Measurements from ENCODE around the gene SPEF2. TPM values are rescaled to one million over a fixed set of nuclear protein-coding genes. Genes with fewer than 3 reads are reported as not detected.

Gene SPEF2
- total RNA-seq, 5 donors from 2014 or later (not counting 1 experiment from before 2014, with no cell fraction given): 6.0 to 12.3 (median 11.3) TPM

DNA sequence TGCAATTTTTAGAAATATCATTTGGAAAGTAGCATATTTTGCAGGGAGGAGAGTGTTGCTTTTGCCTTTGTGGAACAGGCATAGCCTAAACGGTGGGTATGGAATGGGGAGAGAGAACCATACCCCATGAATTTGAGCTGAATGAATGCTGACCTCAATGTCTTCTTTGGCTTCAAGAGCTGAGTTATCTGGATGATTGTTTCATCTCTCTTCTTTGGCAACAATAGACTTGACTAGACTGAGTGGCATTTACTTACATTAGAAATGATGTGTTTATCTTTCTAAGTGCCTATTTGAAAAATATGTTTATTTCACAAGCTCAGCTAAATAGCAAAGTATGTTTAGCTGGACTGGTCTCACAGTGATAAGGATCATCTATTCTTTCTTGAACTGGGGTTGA, 42.8 kb downstream of the SPEF2 start:
- peaks cover 3 to 14% of the 10 kb centered on the region in 2 experiments for H3K4me1 ChIP-seq (ENCODE audit: control insufficient read depth in 1 of 2, extremely low read depth in 1 of 2, insufficient read depth in 2 of 2, low read length in 2 of 2)
- WGBS (ENCODE audit: insufficient coverage): 100% methylated on average over 1 of the region's 1 CpG
- Mint-ChIP-seq H3K4me3 (no peak overlapping the region), H3K4me1 (peaks cover 30 to 47% (median 35%) of the 10 kb centered on the region in 3 donors), H3K27me3 (no peaks in the 10 kb centered on the region), H3K36me3 (peaks cover 34% of the 10 kb centered on the region), H3K27ac (no peak overlapping the region), H3K9me3 (peaks cover 0 to 10% (median 0%) of the 10 kb centered on the region in 3 donors)
- no peak overlapping the region for H3K4me3 ChIP-seq (ENCODE audit: control insufficient read depth in 1 of 2, extremely low read depth in 1 of 2, low read length in 1 of 2)
- no peak for DNase-seq
- no peak overlapping the region for H3K27ac ChIP-seq (ENCODE audit: low read length)
- H3K36me3 ChIP-seq (ENCODE audit: control insufficient read depth in 2 of 2, extremely low read depth in 1 of 2, insufficient read depth in 1 of 2, low read length in 1 of 2): no peaks in the 10 kb centered on the region
- H3K9me3 ChIP-seq: no peaks in the 10 kb centered on the region
- CTCF ChIA-PET: interaction anchor here (1.1 to 3.7 kb wide), 5 partner anchors 9 to 265 kb away, joined by 3 to 32 read pairs (median 7); no protein-coding TSS in a partner anchor
- no peaks in the 10 kb centered on the region for H3K27me3 ChIP-seq (replicated peaks in 1 of 2; ENCODE audit: control insufficient read depth in 2 of 2, extremely low read depth in 1 of 2, insufficient read depth in 2 of 2, low read length in 1 of 2)
- POLR2A ChIA-PET: no interaction called here
- no peak for ATAC-seq (replicated peaks in 1 of 4)

DNA sequence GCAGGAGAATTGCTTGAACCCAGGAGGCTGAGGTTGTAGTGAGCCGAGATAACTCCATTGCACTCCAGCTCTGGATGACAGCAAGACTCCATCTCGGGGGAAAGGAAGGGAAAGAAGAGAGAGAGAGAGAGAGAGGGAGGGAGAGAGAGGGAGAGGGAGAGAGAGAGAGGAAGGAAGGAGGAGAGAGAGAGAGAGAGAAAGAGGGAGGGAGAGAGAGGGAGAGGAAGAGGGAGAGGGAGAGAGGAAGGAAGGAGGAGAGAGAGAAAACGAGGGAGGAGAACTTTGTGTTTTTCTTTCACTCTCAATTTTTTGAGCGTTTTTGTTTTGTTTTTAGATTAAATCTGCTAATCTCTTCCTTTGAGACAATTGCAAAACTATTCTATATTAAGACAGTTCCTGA, 46.9 kb downstream of the SPEF2 start:
- H3K9me3 Mint-ChIP-seq: peaks cover 0 to 16% (median 3%) of the 10 kb centered on the region in 3 donors
- ChIA-PET POLR2A (interaction anchor here in 1 of 2 donors (0.6 kb wide), 1 partner anchor 149 kb away, joined by 13 read pairs; no protein-coding TSS in a partner anchor), CTCF (interaction anchor here (0.6 to 1.6 kb wide), 4 partner anchors 13 to 112 kb away, joined by 3 to 11 read pairs (median 4); no protein-coding TSS in a partner anchor)
- H3K36me3 Mint-ChIP-seq: peaks cover 56% of the 10 kb centered on the region
- peaks cover 38 to 47% (median 45%) of the 10 kb centered on the region in 3 donors for H3K4me1 Mint-ChIP-seq
- H3K4me1 ChIP-seq (ENCODE audit: control insufficient read depth in 1 of 2, extremely low read depth in 1 of 2, insufficient read depth in 2 of 2, low read length in 2 of 2): peaks cover 3 to 23% of the 10 kb centered on the region in 2 experiments
- no peaks in the 10 kb centered on the region for H3K27me3 ChIP-seq (replicated peaks in 1 of 2; ENCODE audit: control insufficient read depth in 2 of 2, extremely low read depth in 1 of 2, insufficient read depth in 2 of 2, low read length in 1 of 2)
- H3K27ac Mint-ChIP-seq: no peak overlapping the region
- WGBS (ENCODE audit: insufficient coverage): 86% methylated on average over 1 of the region's 4 CpGs
- DNase-seq: no peak
- ATAC-seq (replicated peaks in 1 of 4): no peak
- H3K9me3 ChIP-seq: no peaks in the 10 kb centered on the region
- peak overlapping the region in 1 of 3 donors; percentile 21 for H3K4me3 Mint-ChIP-seq
- H3K36me3 ChIP-seq (ENCODE audit: control insufficient read depth in 2 of 2, extremely low read depth in 1 of 2, insufficient read depth in 1 of 2, low read length in 1 of 2): no peaks in the 10 kb centered on the region
- H3K27me3 Mint-ChIP-seq: no peaks in the 10 kb centered on the region
- H3K27ac ChIP-seq (ENCODE audit: low read length): no peak overlapping the region
- no peak overlapping the region for H3K4me3 ChIP-seq (ENCODE audit: control insufficient read depth in 1 of 2, extremely low read depth in 1 of 2, low read length in 1 of 2)

DNA sequence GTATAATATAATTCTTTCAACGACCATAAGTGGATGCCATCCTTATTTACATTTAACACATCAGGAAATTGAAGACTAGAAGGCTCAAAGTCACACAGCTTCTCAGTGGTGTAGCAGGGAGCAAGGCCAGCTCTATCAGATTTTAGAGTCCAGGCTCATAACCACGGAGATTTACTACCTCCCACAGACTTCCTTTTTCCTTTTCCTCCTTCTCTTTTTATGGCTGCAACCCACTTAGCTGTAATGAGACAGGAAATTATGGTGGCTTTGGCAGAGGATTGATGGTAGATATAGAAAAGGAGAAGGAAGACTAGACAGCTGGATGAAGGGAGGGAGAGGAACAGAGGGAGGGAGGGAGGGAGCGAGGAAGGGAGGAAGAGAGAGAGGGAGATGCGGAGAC, 47.4 kb downstream of the SPEF2 start:
- no peaks in the 10 kb centered on the region for H3K9me3 ChIP-seq
- Mint-ChIP-seq H3K4me1 (peaks cover 40 to 50% (median 49%) of the 10 kb centered on the region in 3 donors), H3K36me3 (peaks cover 55% of the 10 kb centered on the region), H3K27me3 (no peaks in the 10 kb centered on the region), H3K27ac (peak overlapping the region; percentile 25 to 39), H3K4me3 (peak overlapping the region in 1 of 3 donors; percentile 0), H3K9me3 (peaks cover 0 to 16% (median 3%) of the 10 kb centered on the region in 3 donors)
- no peaks in the 10 kb centered on the region for H3K36me3 ChIP-seq (ENCODE audit: control insufficient read depth in 2 of 2, extremely low read depth in 1 of 2, insufficient read depth in 1 of 2, low read length in 1 of 2)
- no peak overlapping the region for H3K27ac ChIP-seq (ENCODE audit: low read length)
- POLR2A ChIA-PET: interaction anchor here in 1 of 2 donors (0.5 kb wide), 1 partner anchor 9 kb away, joined by 4 read pairs; no protein-coding TSS in a partner anchor
- H3K27me3 ChIP-seq (replicated peaks in 1 of 2; ENCODE audit: control insufficient read depth in 2 of 2, extremely low read depth in 1 of 2, insufficient read depth in 2 of 2, low read length in 1 of 2): no peaks in the 10 kb centered on the region
- ATAC-seq (replicated peaks in 1 of 4) (no peak), DNase-seq (no peak)
- peaks cover 3 to 26% of the 10 kb centered on the region in 2 experiments for H3K4me1 ChIP-seq (ENCODE audit: control insufficient read depth in 1 of 2, extremely low read depth in 1 of 2, insufficient read depth in 2 of 2, low read length in 2 of 2)
- H3K4me3 ChIP-seq (ENCODE audit: control insufficient read depth in 1 of 2, extremely low read depth in 1 of 2, low read length in 1 of 2): no peak overlapping the region
- CTCF ChIA-PET: interaction anchor here in 1 of 2 donors (0.6 to 1.6 kb wide), 3 partner anchors 13 to 112 kb away, joined by 3 to 4 read pairs (median 3); no protein-coding TSS in a partner anchor
- no CpG with 5 or more reads among the region's 4 CpGs for WGBS (ENCODE audit: insufficient coverage)

DNA sequence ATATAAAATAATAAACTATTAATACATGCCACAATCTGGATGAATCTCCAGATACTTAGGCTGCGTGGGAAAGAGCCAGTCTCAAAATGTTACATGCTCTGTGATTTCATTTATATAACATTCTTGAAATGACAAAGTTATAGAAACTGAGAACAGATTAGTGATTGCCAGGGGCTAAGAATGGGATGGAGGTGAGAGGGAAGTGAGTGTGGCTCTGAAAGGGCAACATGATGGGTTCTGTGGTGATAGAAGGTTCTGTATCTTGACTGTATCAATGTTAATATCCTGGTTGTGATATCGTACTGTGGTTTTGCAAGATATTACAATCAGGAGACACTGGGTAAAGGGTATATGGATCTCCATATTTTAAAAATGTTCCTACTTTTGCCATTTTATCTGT, 50.7 kb downstream of the SPEF2 start:
- Histone ChIP-seq H3K9me3 (no peaks in the 10 kb centered on the region), H3K4me1 (ENCODE audit: control insufficient read depth in 1 of 2, extremely low read depth in 1 of 2, insufficient read depth in 2 of 2, low read length in 2 of 2) (peaks cover 10 to 53% of the 10 kb centered on the region in 2 experiments), H3K27ac (ENCODE audit: low read length) (no peak overlapping the region), H3K4me3 (ENCODE audit: control insufficient read depth in 1 of 2, extremely low read depth in 1 of 2, low read length in 1 of 2) (no peak overlapping the region), H3K27me3 (replicated peaks in 1 of 2; ENCODE audit: control insufficient read depth in 2 of 2, extremely low read depth in 1 of 2, insufficient read depth in 2 of 2, low read length in 1 of 2) (no peaks in the 10 kb centered on the region), H3K36me3 (ENCODE audit: control insufficient read depth in 2 of 2, extremely low read depth in 1 of 2, insufficient read depth in 1 of 2, low read length in 1 of 2) (no peaks in the 10 kb centered on the region)
- Mint-ChIP-seq H3K36me3 (peaks cover 35% of the 10 kb centered on the region), H3K4me3 (peak overlapping the region in 1 of 3 donors; percentile 2), H3K4me1 (peaks cover 66 to 80% (median 74%) of the 10 kb centered on the region in 3 donors), H3K27me3 (no peaks in the 10 kb centered on the region), H3K27ac (peak overlapping the region; percentile 63 to 78), H3K9me3 (peaks cover 0 to 5% (median 3%) of the 10 kb centered on the region in 3 donors)
- WGBS (ENCODE audit: insufficient coverage): no CpG with 5 or more reads among the region's 2 CpGs
- POLR2A ChIA-PET: interaction anchor here in 1 of 2 donors (0.6 kb wide), 1 partner anchor 737 kb away, joined by 3 read pairs; no protein-coding TSS in a partner anchor
- CTCF ChIA-PET: interaction anchor here (0.9 to 1.9 kb wide), 4 partner anchors 16 to 257 kb away, joined by 3 to 5 read pairs (median 4); no protein-coding TSS in a partner anchor
- ATAC-seq (replicated peaks in 1 of 4) (no peak), DNase-seq (no peak)

DNA sequence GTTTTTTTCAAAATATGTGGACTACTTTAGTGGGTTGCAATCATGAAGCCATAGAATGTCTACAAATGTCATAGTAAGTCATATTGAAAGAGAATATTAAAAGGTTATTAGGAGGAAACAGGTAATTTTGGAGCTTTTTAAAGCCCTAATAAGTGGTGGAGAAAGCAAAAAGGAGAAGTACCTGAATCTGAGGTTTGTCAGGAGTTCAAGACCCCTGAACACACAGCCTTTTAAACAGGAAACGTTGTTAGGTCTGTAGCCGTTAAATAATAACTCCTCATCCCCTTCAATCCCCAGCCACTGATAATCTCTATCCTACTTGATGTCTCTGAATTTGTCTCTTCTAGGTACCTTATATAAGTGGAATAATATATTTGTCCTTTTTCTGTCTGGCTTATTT, 51.1 kb downstream of the SPEF2 start:
- no peak for ATAC-seq (replicated peaks in 1 of 4)
- peaks cover 30% of the 10 kb centered on the region for H3K36me3 Mint-ChIP-seq

DNA sequence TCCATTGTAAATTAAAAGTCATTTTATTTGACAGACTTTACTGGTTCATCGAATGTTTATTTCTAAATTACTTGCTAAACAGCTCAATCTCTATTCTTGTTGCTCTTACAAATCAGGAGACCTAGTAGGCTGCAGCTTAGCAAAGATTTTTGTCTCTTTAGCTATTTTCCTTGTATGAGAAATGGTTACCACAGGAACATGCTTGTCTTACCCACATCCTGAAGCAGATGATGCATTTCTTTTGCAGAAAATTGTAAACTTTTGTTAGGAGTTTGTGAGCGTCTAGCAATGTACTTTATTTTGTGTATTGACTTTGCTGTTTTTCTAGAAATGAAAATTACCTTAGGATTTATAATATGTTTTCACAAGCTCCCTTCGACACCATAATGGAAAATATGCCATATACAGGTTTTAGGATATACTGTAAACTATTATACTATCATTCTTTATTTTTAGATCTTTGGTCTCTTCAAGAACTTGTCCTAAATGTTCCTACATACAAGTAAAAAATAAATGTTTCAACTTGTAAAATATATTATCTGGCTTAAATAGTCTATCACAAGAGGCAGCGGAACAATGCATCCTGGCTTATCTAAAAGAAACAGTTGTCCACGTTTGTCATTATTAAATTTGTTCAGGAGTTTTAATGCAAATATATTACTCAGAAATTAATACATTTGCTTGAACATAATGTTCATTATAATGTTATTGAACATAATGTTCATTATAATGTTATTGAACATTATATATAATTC, 54.1 kb downstream of the SPEF2 start:
- peaks cover 8 to 59% of the 10 kb centered on the region in 2 experiments for H3K4me1 ChIP-seq (ENCODE audit: control insufficient read depth in 1 of 2, extremely low read depth in 1 of 2, insufficient read depth in 2 of 2, low read length in 2 of 2)
- Mint-ChIP-seq H3K4me3 (peak overlapping the region; percentile 4 to 28 (median 9)), H3K27ac (peak overlapping the region; percentile 87 to 93), H3K27me3 (no peaks in the 10 kb centered on the region), H3K9me3 (peaks cover 0 to 5% (median 3%) of the 10 kb centered on the region in 3 donors), H3K36me3 (peaks cover 16% of the 10 kb centered on the region), H3K4me1 (peaks cover 63 to 76% (median 66%) of the 10 kb centered on the region in 3 donors)
- H3K36me3 ChIP-seq (ENCODE audit: control insufficient read depth in 2 of 2, extremely low read depth in 1 of 2, insufficient read depth in 1 of 2, low read length in 1 of 2): no peaks in the 10 kb centered on the region
- H3K27me3 ChIP-seq (replicated peaks in 1 of 2; ENCODE audit: control insufficient read depth in 2 of 2, extremely low read depth in 1 of 2, insufficient read depth in 2 of 2, low read length in 1 of 2): no peaks in the 10 kb centered on the region
- H3K4me3 ChIP-seq (ENCODE audit: control insufficient read depth in 1 of 2, extremely low read depth in 1 of 2, low read length in 1 of 2): no peak overlapping the region
- DNase-seq: peak in 3 of 35 experiments; percentile 2 to 61 (median 6)
- H3K9me3 ChIP-seq: no peaks in the 10 kb centered on the region
- no CpG with 5 or more reads among the region's 5 CpGs for WGBS (ENCODE audit: insufficient coverage)
- POLR2A ChIA-PET: interaction anchor here (0.6 to 1.7 kb wide), 8 partner anchors 12 to 710 kb away, joined by 3 to 13 read pairs (median 4); partner anchors contain the start of gene IL7R (in 1 of the 2)
- ATAC-seq (replicated peaks in 1 of 4): peak; percentile 83 to 93 (median 88)
- CTCF ChIA-PET: interaction anchor here (1.0 to 2.0 kb wide), 8 partner anchors 14 to 255 kb away, joined by 3 to 11 read pairs (median 4); no protein-coding TSS in a partner anchor
- H3K27ac ChIP-seq (ENCODE audit: low read length): peak overlapping the region; percentile 79

More for the DNA sequence above, 51.1 kb downstream of the SPEF2 start:
- CTCF ChIA-PET: interaction anchor here (0.9 to 1.9 kb wide), 4 partner anchors 17 to 256 kb away, joined by 3 to 5 read pairs (median 4); no protein-coding TSS in a partner anchor
- no peak for DNase-seq
- Mint-ChIP-seq H3K9me3 (peaks cover 0 to 5% (median 3%) of the 10 kb centered on the region in 3 donors), H3K27me3 (no peaks in the 10 kb centered on the region), H3K4me3 (peak overlapping the region in 1 of 3 donors; percentile 6), H3K27ac (peak overlapping the region; percentile 94 to 95), H3K4me1 (peaks cover 68 to 80% (median 79%) of the 10 kb centered on the region in 3 donors)
- POLR2A ChIA-PET: interaction anchor here (0.6 kb wide), 2 partner anchors 199 to 737 kb away, joined by 3 read pairs; no protein-coding TSS in a partner anchor
- no peak overlapping the region for H3K4me3 ChIP-seq (ENCODE audit: control insufficient read depth in 1 of 2, extremely low read depth in 1 of 2, low read length in 1 of 2)
- no peaks in the 10 kb centered on the region for H3K36me3 ChIP-seq (ENCODE audit: control insufficient read depth in 2 of 2, extremely low read depth in 1 of 2, insufficient read depth in 1 of 2, low read length in 1 of 2)
- no CpG with 5 or more reads among the region's 2 CpGs for WGBS (ENCODE audit: insufficient coverage)
- H3K4me1 ChIP-seq (ENCODE audit: control insufficient read depth in 1 of 2, extremely low read depth in 1 of 2, insufficient read depth in 2 of 2, low read length in 2 of 2): peaks cover 11 to 58% of the 10 kb centered on the region in 2 experiments
- no peaks in the 10 kb centered on the region for H3K9me3 ChIP-seq
- H3K27ac ChIP-seq (ENCODE audit: low read length): peak overlapping the region; percentile 6
- no peaks in the 10 kb centered on the region for H3K27me3 ChIP-seq (replicated peaks in 1 of 2; ENCODE audit: control insufficient read depth in 2 of 2, extremely low read depth in 1 of 2, insufficient read depth in 2 of 2, low read length in 1 of 2)
